Measurements from ENCODE around the gene CREB5. TPM values are rescaled to one million over a fixed set of nuclear protein-coding genes. Genes with fewer than 3 reads are reported as not detected.

Gene CREB5
- total and polyA plus RNA-seq, 4 experiments from 2014 or later: not detected

DNA sequence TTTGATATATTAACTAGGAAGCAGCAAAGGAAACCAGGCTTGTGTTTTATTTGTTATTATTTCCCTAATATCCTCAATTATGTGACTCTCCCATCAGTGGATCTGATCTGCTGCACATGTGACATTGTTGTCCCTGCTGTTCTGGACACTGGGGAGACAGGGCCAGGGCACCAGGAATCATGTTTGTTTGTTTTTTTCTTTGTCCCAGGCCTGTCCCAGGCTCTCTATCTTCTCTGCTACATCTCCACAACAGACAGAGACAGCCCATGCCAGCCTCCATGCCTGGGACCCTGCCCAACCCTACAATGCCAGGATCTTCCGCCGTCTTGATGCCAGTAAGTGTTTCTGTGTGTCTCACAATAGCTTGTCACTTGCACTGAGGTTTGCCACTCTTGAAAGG is 306.2 kb downstream of the CREB5 start:
- DNase-seq: no peak
- Mint-ChIP-seq H3K27me3 (peaks cover 0 to 4% of the 10 kb centered on the region in 2 donors), H3K4me1 (no peaks in the 10 kb centered on the region), H3K27ac (peak overlapping the region in 1 of 7 donors; percentile 45), H3K9me3 (peaks cover 0 to 2% (median 0%) of the 10 kb centered on the region in 8 donors), H3K4me3 (no peak overlapping the region), H3K36me3 (no peaks in the 10 kb centered on the region)
- H3K27ac ChIP-seq (ENCODE audit: low read depth, low read length): no peak overlapping the region
- H3K4me3 ChIP-seq (ENCODE audit: low read length in 2 of 2): no peak overlapping the region
- H3K9me3 ChIP-seq (ENCODE audit: control insufficient read depth in 1 of 2, low read length in 2 of 2): no peaks in the 10 kb centered on the region
- CTCF ChIA-PET (ENCODE audit: partially characterized antibody): interaction anchor here (1.4 kb wide), 1 partner anchor 13 kb away, joined by 3 read pairs; no protein-coding TSS in a partner anchor
- no peaks in the 10 kb centered on the region for H3K27me3 ChIP-seq (ENCODE audit: insufficient read depth, low read length)
- no peaks in the 10 kb centered on the region for H3K4me1 ChIP-seq (ENCODE audit: insufficient read depth, low read length)
- intact Hi-C loops (cut with micrococcal nuclease): no loop called here
- POLR2A ChIA-PET (ENCODE audit: partially characterized antibody): no interaction called here
- no peaks in the 10 kb centered on the region for H3K36me3 ChIP-seq (ENCODE audit: insufficient read depth, low read length)

DNA sequence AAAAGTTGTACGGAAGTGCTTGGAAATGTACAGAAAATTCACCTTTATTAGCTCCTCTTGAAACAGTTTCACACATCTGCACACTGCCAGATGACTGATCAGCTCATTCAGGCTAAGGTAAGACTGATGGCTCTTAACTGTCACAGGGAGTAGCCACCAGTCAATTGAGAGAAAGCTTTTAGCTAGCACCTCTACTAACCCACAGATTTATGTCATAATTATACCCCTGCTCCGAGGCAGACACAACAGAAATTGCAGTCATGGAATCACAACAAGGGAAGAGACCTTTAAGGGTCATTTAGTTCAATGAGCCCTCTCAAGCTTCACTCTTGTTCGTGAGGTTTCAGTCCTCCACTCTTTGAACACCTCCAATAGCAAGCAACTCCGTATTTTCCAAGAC is 310.4 kb downstream of the CREB5 start:
- Mint-ChIP-seq H3K4me1 (no peaks in the 10 kb centered on the region), H3K36me3 (no peaks in the 10 kb centered on the region), H3K27me3 (peaks cover 0 to 4% of the 10 kb centered on the region in 2 donors), H3K4me3 (no peak overlapping the region), H3K9me3 (peaks cover 0 to 2% (median 0%) of the 10 kb centered on the region in 8 donors), H3K27ac (no peak overlapping the region)
- Histone ChIP-seq H3K27ac (ENCODE audit: low read depth, low read length) (no peak overlapping the region), H3K36me3 (ENCODE audit: insufficient read depth, low read length) (no peaks in the 10 kb centered on the region), H3K9me3 (ENCODE audit: control insufficient read depth in 1 of 2, low read length in 2 of 2) (no peaks in the 10 kb centered on the region), H3K4me1 (ENCODE audit: insufficient read depth, low read length) (no peaks in the 10 kb centered on the region), H3K27me3 (ENCODE audit: insufficient read depth, low read length) (no peaks in the 10 kb centered on the region), H3K4me3 (ENCODE audit: low read length in 2 of 2) (no peak overlapping the region)
- POLR2A ChIA-PET (ENCODE audit: partially characterized antibody): no interaction called here
- CTCF ChIA-PET (ENCODE audit: partially characterized antibody): no interaction called here
- no peak for DNase-seq
- intact Hi-C loops (cut with micrococcal nuclease): no loop called here

DNA sequence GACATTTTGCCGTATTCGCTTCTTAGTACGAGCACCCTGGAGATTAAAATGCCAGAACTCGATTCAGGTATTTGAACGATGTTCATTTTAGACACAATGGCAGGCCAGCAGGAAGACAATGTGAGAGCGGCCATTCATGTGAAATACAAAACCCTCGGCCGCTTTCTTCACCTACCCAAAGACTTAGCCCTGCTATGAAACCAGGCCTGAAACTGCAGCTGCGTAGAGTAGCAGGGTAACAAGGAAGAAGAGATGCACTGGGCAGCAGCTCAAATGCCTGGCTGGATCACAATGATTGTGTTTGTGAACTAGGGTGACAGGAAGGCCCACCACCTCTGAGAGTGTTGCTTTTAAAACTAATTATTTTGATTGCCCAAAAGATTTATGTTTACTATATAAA is 311.0 kb downstream of the CREB5 start:
- no peaks in the 10 kb centered on the region for H3K36me3 Mint-ChIP-seq
- intact Hi-C loops (cut with micrococcal nuclease): no loop called here
- Histone ChIP-seq H3K9me3 (ENCODE audit: control insufficient read depth in 1 of 2, low read length in 2 of 2) (no peaks in the 10 kb centered on the region), H3K4me1 (ENCODE audit: insufficient read depth, low read length) (no peaks in the 10 kb centered on the region), H3K36me3 (ENCODE audit: insufficient read depth, low read length) (no peaks in the 10 kb centered on the region), H3K27ac (ENCODE audit: low read depth, low read length) (no peak overlapping the region), H3K4me3 (ENCODE audit: low read length in 2 of 2) (no peak overlapping the region), H3K27me3 (ENCODE audit: insufficient read depth, low read length) (no peaks in the 10 kb centered on the region)
- POLR2A ChIA-PET (ENCODE audit: partially characterized antibody): no interaction called here
- H3K27me3 Mint-ChIP-seq: peaks cover 0 to 2% of the 10 kb centered on the region in 2 donors
- CTCF ChIA-PET (ENCODE audit: partially characterized antibody): no interaction called here
- H3K9me3 Mint-ChIP-seq: peaks cover 0 to 2% (median 0%) of the 10 kb centered on the region in 8 donors
- DNase-seq: no peak
- H3K4me3 Mint-ChIP-seq: no peak overlapping the region
- no peaks in the 10 kb centered on the region for H3K4me1 Mint-ChIP-seq
- no peak overlapping the region for H3K27ac Mint-ChIP-seq

- H3K27ac ChIP-seq (ENCODE audit: low read depth, low read length): no peak overlapping the region
- intact Hi-C loops (cut with micrococcal nuclease): no loop called here
- CTCF ChIA-PET (ENCODE audit: partially characterized antibody): no interaction called here
- H3K4me3 ChIP-seq (ENCODE audit: low read length in 2 of 2): no peak overlapping the region
- DNase-seq: no peak
- Mint-ChIP-seq H3K27me3 (no peaks in the 10 kb centered on the region), H3K27ac (no peak overlapping the region), H3K4me1 (no peaks in the 10 kb centered on the region), H3K36me3 (no peaks in the 10 kb centered on the region), H3K9me3 (peaks cover 0 to 2% (median 0%) of the 10 kb centered on the region in 8 donors), H3K4me3 (no peak overlapping the region)
- no peaks in the 10 kb centered on the region for H3K4me1 ChIP-seq (ENCODE audit: insufficient read depth, low read length)
- POLR2A ChIA-PET (ENCODE audit: partially characterized antibody): no interaction called here
- no peaks in the 10 kb centered on the region for H3K36me3 ChIP-seq (ENCODE audit: insufficient read depth, low read length)
- no peaks in the 10 kb centered on the region for H3K27me3 ChIP-seq (ENCODE audit: insufficient read depth, low read length)
- no peaks in the 10 kb centered on the region for H3K9me3 ChIP-seq (ENCODE audit: control insufficient read depth in 1 of 2, low read length in 2 of 2)
These were observed 312.2 kb downstream of the CREB5 start for GRCh38 chr7:28724563-28724962.

DNA sequence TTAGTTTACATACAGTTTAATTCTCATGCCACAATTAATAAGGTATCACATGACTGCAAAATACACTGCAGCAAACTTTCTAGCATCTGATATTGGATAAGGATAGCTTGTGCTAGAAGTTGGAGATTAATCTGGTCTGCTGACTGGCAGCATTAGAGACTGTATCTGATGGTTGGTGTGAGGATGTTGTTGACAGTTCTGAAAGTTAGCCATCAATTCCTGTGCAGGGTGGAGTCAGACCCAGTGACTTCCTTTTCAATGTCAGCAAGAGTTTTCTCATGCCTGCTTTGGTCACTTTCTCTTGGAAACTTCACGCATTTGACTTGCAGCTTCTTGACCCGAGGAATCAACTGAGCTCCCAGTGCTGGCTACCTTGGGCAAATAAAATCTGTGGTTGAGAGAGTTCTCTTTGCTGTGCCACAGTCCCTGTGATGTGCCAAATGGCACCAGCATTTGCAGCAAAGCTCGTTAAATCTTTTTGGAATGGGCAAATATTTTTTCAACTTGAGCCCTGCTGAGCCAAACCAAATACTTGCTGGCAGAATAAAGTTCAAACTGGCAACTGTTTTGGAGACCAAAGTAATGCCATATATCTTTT is 312.8 kb downstream of the CREB5 start:
- Histone ChIP-seq H3K27me3 (ENCODE audit: insufficient read depth, low read length) (no peaks in the 10 kb centered on the region), H3K36me3 (ENCODE audit: insufficient read depth, low read length) (no peaks in the 10 kb centered on the region), H3K4me1 (ENCODE audit: insufficient read depth, low read length) (no peaks in the 10 kb centered on the region), H3K27ac (ENCODE audit: low read depth, low read length) (no peak overlapping the region), H3K9me3 (ENCODE audit: control insufficient read depth in 1 of 2, low read length in 2 of 2) (no peaks in the 10 kb centered on the region), H3K4me3 (ENCODE audit: low read length in 2 of 2) (no peak overlapping the region)
- Mint-ChIP-seq H3K36me3 (no peaks in the 10 kb centered on the region), H3K4me3 (no peak overlapping the region), H3K4me1 (no peaks in the 10 kb centered on the region), H3K27ac (no peak overlapping the region), H3K9me3 (peaks cover 0 to under 1% (median 0%) of the 10 kb centered on the region in 8 donors), H3K27me3 (no peaks in the 10 kb centered on the region)
- ChIA-PET CTCF (ENCODE audit: partially characterized antibody) (no interaction called here), POLR2A (ENCODE audit: partially characterized antibody) (no interaction called here)
- no peak for DNase-seq
- intact Hi-C loops (cut with micrococcal nuclease): no loop called here

- H3K27me3 Mint-ChIP-seq: no peaks in the 10 kb centered on the region
- POLR2A ChIA-PET (ENCODE audit: partially characterized antibody): no interaction called here
These were observed 313.6 kb downstream of the CREB5 start for GRCh38 chr7:28725911-28726310.

GRCh38 chr7:28726555-28726954 is 314.2 kb downstream of the CREB5 start:
- Histone ChIP-seq H3K27me3 (ENCODE audit: insufficient read depth, low read length) (no peaks in the 10 kb centered on the region), H3K27ac (ENCODE audit: low read depth, low read length) (no peak overlapping the region), H3K9me3 (ENCODE audit: control insufficient read depth in 1 of 2, low read length in 2 of 2) (no peaks in the 10 kb centered on the region), H3K36me3 (ENCODE audit: insufficient read depth, low read length) (no peaks in the 10 kb centered on the region), H3K4me3 (ENCODE audit: low read length in 2 of 2) (no peak overlapping the region), H3K4me1 (ENCODE audit: insufficient read depth, low read length) (no peaks in the 10 kb centered on the region)
- no peak for DNase-seq
- ChIA-PET CTCF (ENCODE audit: partially characterized antibody) (no interaction called here), POLR2A (ENCODE audit: partially characterized antibody) (no interaction called here)
- H3K27me3 Mint-ChIP-seq: no peaks in the 10 kb centered on the region
- no peaks in the 10 kb centered on the region for H3K4me1 Mint-ChIP-seq
- H3K4me3 Mint-ChIP-seq: no peak overlapping the region
- no peaks in the 10 kb centered on the region for H3K9me3 Mint-ChIP-seq
- no peak overlapping the region for H3K27ac Mint-ChIP-seq
- intact Hi-C loops (cut with micrococcal nuclease): no loop called here
- no peaks in the 10 kb centered on the region for H3K36me3 Mint-ChIP-seq

More at GRCh38 chr7:28725911-28726310, 313.6 kb downstream of the CREB5 start:
- Mint-ChIP-seq H3K9me3 (no peaks in the 10 kb centered on the region), H3K27ac (no peak overlapping the region), H3K4me3 (no peak overlapping the region), H3K4me1 (no peaks in the 10 kb centered on the region), H3K36me3 (no peaks in the 10 kb centered on the region)
- Histone ChIP-seq H3K27me3 (ENCODE audit: insufficient read depth, low read length) (no peaks in the 10 kb centered on the region), H3K36me3 (ENCODE audit: insufficient read depth, low read length) (no peaks in the 10 kb centered on the region), H3K4me3 (ENCODE audit: low read length in 2 of 2) (no peak overlapping the region), H3K4me1 (ENCODE audit: insufficient read depth, low read length) (no peaks in the 10 kb centered on the region), H3K9me3 (ENCODE audit: control insufficient read depth in 1 of 2, low read length in 2 of 2) (no peaks in the 10 kb centered on the region), H3K27ac (ENCODE audit: low read depth, low read length) (no peak overlapping the region)
- no peak for DNase-seq
- CTCF ChIA-PET (ENCODE audit: partially characterized antibody): no interaction called here
- intact Hi-C loops (cut with micrococcal nuclease): no loop called here

Measured in CD4-positive, alpha-beta memory T cell (primary cell).